ENCODE measurements around the gene DNHD1. TPM values are rescaled to one million over a fixed set of nuclear protein-coding genes. Genes with fewer than 3 reads are reported as not detected.

Gene DNHD1
- total and polyA plus RNA-seq, 2 of the 13 experiments (the other 11 are each of a cell fraction or from before 2014, with no cell fraction given) = 2.7 to 9.3 TPM

DNA sequence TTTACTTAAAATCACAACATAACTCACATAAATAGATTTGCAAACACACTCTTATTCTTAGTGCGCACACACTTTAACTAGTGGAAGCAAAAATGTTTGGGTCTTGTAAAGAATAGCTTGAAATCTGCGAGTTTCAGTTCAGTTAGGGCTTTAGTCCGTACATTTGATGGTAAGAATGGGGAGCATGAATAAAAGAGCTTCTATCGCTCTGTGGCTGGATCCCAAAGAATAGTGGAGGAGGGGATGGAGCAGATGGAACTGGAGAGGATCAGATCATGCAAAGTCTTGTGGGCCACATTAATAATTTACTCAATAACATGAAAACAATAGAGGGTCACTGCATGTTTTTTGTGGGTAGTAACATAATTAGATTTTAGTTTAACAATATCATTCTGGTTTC, 44.3 kb downstream of the DNHD1 start:
- Histone ChIP-seq H3K79me2 (ENCODE audit: insufficient read depth, low read length) (no peaks in the 10 kb centered on the region), H3K4me2 (ENCODE audit: low read depth, low read length) (no peak overlapping the region), H3K27me3 (ENCODE audit: control insufficient read depth in 1 of 2, insufficient read depth in 2 of 2, low read length in 2 of 2) (no peaks in the 10 kb centered on the region), H3K4me3 (replicated peaks in 1 of 3; ENCODE audit: insufficient read depth in 1 of 3, low read depth in 2 of 3, low read length in 3 of 3) (no peak overlapping the region), H3K4me1 (ENCODE audit: insufficient read depth, low read length) (no peaks in the 10 kb centered on the region), H2AFZ (ENCODE audit: low read length) (no peak overlapping the region), H3K27ac (ENCODE audit: extremely low read length, insufficient read depth, low read length) (no peak overlapping the region), H3K36me3 (replicated peaks in 1 of 2; ENCODE audit: control insufficient read depth in 1 of 2, insufficient read depth in 2 of 2, low read length in 2 of 2) (peaks cover 0 to 1% of the 10 kb centered on the region in 2 experiments; a peak in 2 of 5 replicates), H4K20me1 (ENCODE audit: insufficient read depth, low read length) (no peaks in the 10 kb centered on the region), H3K9me3 (ENCODE audit: low read length) (no peaks in the 10 kb centered on the region), H3K9ac (ENCODE audit: insufficient read depth, low read depth, low read length) (no peak overlapping the region)
- TF ChIP-seq PHF5A (CRISPR knock-in tag; IDR thresholded peaks at IDR 0.05; ENCODE audit: low read depth, unreplicated experiment) = no peak
- TF ChIP-seq, protein P1, sequence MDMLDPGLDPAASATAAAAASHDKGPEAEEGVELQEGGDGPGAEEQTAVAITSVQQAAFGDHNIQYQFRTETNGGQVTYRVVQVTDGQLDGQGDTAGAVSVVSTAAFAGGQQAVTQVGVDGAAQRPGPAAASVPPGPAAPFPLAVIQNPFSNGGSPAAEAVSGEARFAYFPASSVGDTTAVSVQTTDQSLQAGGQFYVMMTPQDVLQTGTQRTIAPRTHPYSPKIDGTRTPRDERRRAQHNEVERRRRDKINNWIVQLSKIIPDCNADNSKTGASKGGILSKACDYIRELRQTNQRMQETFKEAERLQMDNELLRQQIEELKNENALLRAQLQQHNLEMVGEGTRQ (IDR thresholded peaks at IDR 0.05; ENCODE audit: low read depth, low read length) = no peak
- TF ChIP-seq, protein P1 (CRISPR knock-in tag; IDR thresholded peaks at IDR 0.05; ENCODE audit: borderline replicate concordance) = no peak
- TF ChIP-seq, protein P2, sequence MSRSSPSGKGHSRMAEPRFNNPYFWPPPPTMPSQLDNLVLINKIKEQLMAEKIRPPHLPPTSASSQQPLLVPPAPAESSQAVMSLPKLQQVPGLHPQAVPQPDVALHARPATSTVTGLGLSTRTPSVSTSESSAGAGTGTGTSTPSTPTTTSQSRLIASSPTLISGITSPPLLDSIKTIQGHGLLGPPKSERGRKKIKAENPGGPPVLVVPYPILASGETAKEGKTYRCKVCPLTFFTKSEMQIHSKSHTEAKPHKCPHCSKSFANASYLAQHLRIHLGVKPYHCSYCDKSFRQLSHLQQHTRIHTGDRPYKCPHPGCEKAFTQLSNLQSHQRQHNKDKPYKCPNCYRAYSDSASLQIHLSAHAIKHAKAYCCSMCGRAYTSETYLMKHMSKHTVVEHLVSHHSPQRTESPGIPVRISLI (CRISPR knock-in tag; IDR thresholded peaks at IDR 0.05; ENCODE audit: borderline replicate concordance) = no peak
- TF ChIP-seq, protein P3, sequence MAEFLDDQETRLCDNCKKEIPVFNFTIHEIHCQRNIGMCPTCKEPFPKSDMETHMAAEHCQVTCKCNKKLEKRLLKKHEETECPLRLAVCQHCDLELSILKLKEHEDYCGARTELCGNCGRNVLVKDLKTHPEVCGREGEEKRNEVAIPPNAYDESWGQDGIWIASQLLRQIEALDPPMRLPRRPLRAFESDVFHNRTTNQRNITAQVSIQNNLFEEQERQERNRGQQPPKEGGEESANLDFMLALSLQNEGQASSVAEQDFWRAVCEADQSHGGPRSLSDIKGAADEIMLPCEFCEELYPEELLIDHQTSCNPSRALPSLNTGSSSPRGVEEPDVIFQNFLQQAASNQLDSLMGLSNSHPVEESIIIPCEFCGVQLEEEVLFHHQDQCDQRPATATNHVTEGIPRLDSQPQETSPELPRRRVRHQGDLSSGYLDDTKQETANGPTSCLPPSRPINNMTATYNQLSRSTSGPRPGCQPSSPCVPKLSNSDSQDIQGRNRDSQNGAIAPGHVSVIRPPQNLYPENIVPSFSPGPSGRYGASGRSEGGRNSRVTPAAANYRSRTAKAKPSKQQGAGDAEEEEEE (CRISPR knock-in tag; IDR thresholded peaks at IDR 0.05; ENCODE audit: borderline replicate concordance) = no peak
- TF ChIP-seq, protein P4, sequence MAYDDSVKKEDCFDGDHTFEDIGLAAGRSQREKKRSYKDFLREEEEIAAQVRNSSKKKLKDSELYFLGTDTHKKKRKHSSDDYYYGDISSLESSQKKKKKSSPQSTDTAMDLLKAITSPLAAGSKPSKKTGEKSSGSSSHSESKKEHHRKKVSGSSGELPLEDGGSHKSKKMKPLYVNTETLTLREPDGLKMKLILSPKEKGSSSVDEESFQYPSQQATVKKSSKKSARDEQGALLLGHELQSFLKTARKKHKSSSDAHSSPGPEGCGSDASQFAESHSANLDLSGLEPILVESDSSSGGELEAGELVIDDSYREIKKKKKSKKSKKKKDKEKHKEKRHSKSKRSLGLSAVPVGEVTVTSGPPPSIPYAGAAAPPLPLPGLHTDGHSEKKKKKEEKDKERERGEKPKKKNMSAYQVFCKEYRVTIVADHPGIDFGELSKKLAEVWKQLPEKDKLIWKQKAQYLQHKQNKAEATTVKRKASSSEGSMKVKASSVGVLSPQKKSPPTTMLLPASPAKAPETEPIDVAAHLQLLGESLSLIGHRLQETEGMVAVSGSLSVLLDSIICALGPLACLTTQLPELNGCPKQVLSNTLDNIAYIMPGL (CRISPR knock-in tag; IDR thresholded peaks at IDR 0.05; ENCODE audit: borderline replicate concordance in 1 of 2, low read depth in 1 of 2) = no peak
- TF ChIP-seq HNF4A (CRISPR knock-in tag; IDR thresholded peaks at IDR 0.05) = no peak
- TF ChIP-seq ZNF205 (CRISPR knock-in tag; IDR thresholded peaks at IDR 0.05) = no peak
- no peak for TF ChIP-seq NCOA1 (CRISPR knock-in tag; IDR thresholded peaks at IDR 0.05)
- no peak for TF ChIP-seq FOXC1 (CRISPR knock-in tag; IDR thresholded peaks at IDR 0.05; ENCODE audit: borderline replicate concordance)
- TF ChIP-seq POLR2A (IDR thresholded peaks at IDR 0.05; ENCODE audit: insufficient read depth in 1 of 2, low read depth in 2 of 2, low read length in 2 of 2) = no peak
- TF ChIP-seq MAFF (IDR thresholded peaks at IDR 0.05; ENCODE audit: low read depth, low read length) = no peak
- TF ChIP-seq ZNF160 (CRISPR knock-in tag; IDR thresholded peaks at IDR 0.05) = no peak
- no peak for TF ChIP-seq ZNF44 (CRISPR knock-in tag; IDR thresholded peaks at IDR 0.05)
- TF ChIP-seq POLR2AphosphoS5 (IDR thresholded peaks at IDR 0.05; ENCODE audit: low read depth, low read length) = no peak
- TF ChIP-seq SMYD3 (CRISPR knock-in tag; IDR thresholded peaks at IDR 0.05) = no peak
- no peak for TF ChIP-seq TEAD2 (CRISPR knock-in tag; IDR thresholded peaks at IDR 0.05)
- TF ChIP-seq, protein P5, sequence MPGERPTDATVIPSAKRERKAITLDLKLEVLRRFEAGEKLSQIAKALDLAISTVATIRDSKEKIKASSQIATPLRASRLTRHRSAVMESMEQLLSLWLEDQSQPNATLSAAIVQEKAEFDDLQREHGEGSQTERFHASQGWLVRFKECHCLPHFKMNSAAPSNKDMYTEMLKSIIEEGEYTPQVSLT (CRISPR knock-in tag; IDR thresholded peaks at IDR 0.05; ENCODE audit: borderline replicate concordance, low read depth) = no peak
- intact Hi-C loops (cut with micrococcal nuclease; ENCODE audit: unreplicated experiment) = no loop called here
- no peak for ATAC-seq
- WGBS (ENCODE audit: low lambda C conversion rate) = 67% methylated on average over 4 of the region's 4 CpGs
- ChIA-PET POLR2A (no interaction called here), CTCF (ENCODE audit: low intra/inter-chr PET ratio, low total read pairs) (no interaction called here)
- no peak for DNase-seq (ENCODE audit: low spot score)
- no TSS peak for BruUV-seq (replicated peaks)
- FAIRE-seq = no peak
- in situ Hi-C loops (cut with HindIII; ENCODE audit: extremely low pct_ligation_motif_present, low pct_unique_long_range_greater_than_20kb) = no loop called here

All from HepG2 (cell line).